Hepatocyte (in vitro differentiated cells): Measurements from ENCODE around the gene PRSS16. TPM values are rescaled to one million over a fixed set of nuclear protein-coding genes. Genes with fewer than 3 reads are reported as not detected.
A peak's percentile ranks its signal among the peaks of the same experiment; 100 is the strongest.

Experiments used
- DNase-seq: peaks from one replicate; pipeline ENCODE4 v3.0.0-alpha.2; 2016; ENCODE audit warnings: low spot score
- H2AFZ ChIP-seq: fragments of 200-600 bp; sonication (generic); 2 replicates; pipeline ENCODE4 v1.6.0; 2016; ENCODE audit warnings: antibody characterized with exemption, mild to moderate bottlenecking
- H3K27ac ChIP-seq: fragments of 200-600 bp; sonication (generic); 2 replicates; pipeline ENCODE4 v1.5.1; 2016; ENCODE audit warnings: mild to moderate bottlenecking
- H3K27me3 ChIP-seq: fragments of 200-600 bp; sonication (generic); 2 replicates; pipeline ENCODE4 v1.6.1; 2016
- H3K36me3 ChIP-seq: fragments of 200-600 bp; sonication (generic); replicated peaks from 2 replicates; pipeline ENCODE4 v1.5.1; 2016; ENCODE audit warnings: low read depth; ENCODE audit not compliant: insufficient read depth
- H3K4me1 ChIP-seq: fragments of 200-600 bp; sonication (generic); 2 replicates; pipeline ENCODE4 v1.5.1; 2016; ENCODE audit warnings: mild to moderate bottlenecking, moderate library complexity; ENCODE audit not compliant: insufficient read depth
- H3K4me2 ChIP-seq: fragments of 200-600 bp; sonication (generic); 2 replicates; pipeline ENCODE4 v1.6.0; 2016
- H3K4me3 ChIP-seq: fragments of 200-600 bp; sonication (generic); 2 replicates; pipeline ENCODE4 v1.5.1; 2016; ENCODE audit warnings: mild to moderate bottlenecking
- H3K79me2 ChIP-seq: fragments of 200-600 bp; sonication (generic); 2 replicates; pipeline ENCODE4 v1.6.0; 2017; ENCODE audit warnings: mild to moderate bottlenecking
- H3K9me2 ChIP-seq: fragments of 200-600 bp; sonication (generic); replicated peaks from 2 replicates; pipeline ENCODE4 v1.6.0; 2017; ENCODE audit warnings: mild to moderate bottlenecking; ENCODE audit not compliant: insufficient read depth
- H3K9me3 ChIP-seq: fragments of 200-600 bp; sonication (generic); 2 replicates; pipeline ENCODE4 v1.5.1; 2016; ENCODE audit warnings: low read depth, mild to moderate bottlenecking
- H4K20me1 ChIP-seq: fragments of 200-600 bp; sonication (generic); 2 replicates; pipeline ENCODE4 v1.6.0; 2016; ENCODE audit warnings: mild to moderate bottlenecking; ENCODE audit not compliant: insufficient read depth, poor library complexity, severe bottlenecking
- CTCF ChIP-seq: fragments of 200-600 bp; sonication (generic); IDR thresholded peaks from 2 replicates; pipeline ENCODE4 v1.5.1; 2016; ENCODE audit warnings: antibody characterized with exemption, mild to moderate bottlenecking; ENCODE audit not compliant: poor library complexity
- EZH2 ChIP-seq: fragments of 200-600 bp; sonication (generic); IDR thresholded peaks from 2 replicates; pipeline ENCODE4 v1.6.1; 2016; ENCODE audit warnings: antibody characterized with exemption, mild to moderate bottlenecking, borderline replicate concordance
- EZH2phosphoT487 ChIP-seq: fragments of 200-600 bp; sonication (generic); IDR thresholded peaks from one replicate; pipeline ENCODE4 v1.6.1; 2018; ENCODE audit warnings: antibody characterized with exemption, mild to moderate bottlenecking, low read depth, moderate library complexity; ENCODE audit not compliant: unreplicated experiment, severe bottlenecking
- WGBS: methylation state at CpG from one replicate; pipeline ENCODE4 v1.1.6; 2016; ENCODE audit warnings: low lambda C conversion rate; ENCODE audit errors: missing lambda C conversion rate; 5-methylcytosine and 5-hydroxymethylcytosine counted together
- polyA plus RNA-seq: library from polyadenylated mRNA; unstranded; fragments of >200 nt; fragmentation: Nextera tagmentation; extraction: Ambion mirVana; gene quantifications from 2 replicates; pipeline ENCODE4 v1.2.1, GENCODE V29; 2016
- total RNA-seq: library from RNA; depleted of rRNA; stranded (reverse); fragments of >200 nt; gene quantifications from 2 replicates; pipeline ENCODE4 v1.2.3, GENCODE V29; 2014

The PRSS16 gene
- total and polyA plus RNA-seq, 2 experiments from 2014 or later = 9.9 to 11.7 TPM

- H3K27me3 ChIP-seq = peaks cover 18% of the 10 kb centered on the region
- no peaks in the 10 kb centered on the region for H4K20me1 ChIP-seq
- no peaks in the 10 kb centered on the region for H3K4me1 ChIP-seq
- no peaks in the 10 kb centered on the region for H3K36me3 ChIP-seq
- 35% methylated on average over 22 of the region's 22 CpGs for WGBS
- H2AFZ ChIP-seq = no peak overlapping the region
- DNase-seq = no peak
- no peak overlapping the region for H3K27ac ChIP-seq
- no peaks in the 10 kb centered on the region for H3K9me3 ChIP-seq
- H3K4me3 ChIP-seq = no peak overlapping the region
- TF ChIP-seq CTCF (no peak), EZH2phosphoT487 (no peak), EZH2 (no peak)
- H3K79me2 ChIP-seq = no peaks in the 10 kb centered on the region
- H3K4me2 ChIP-seq = peak overlapping the region; percentile 71
- no peaks in the 10 kb centered on the region for H3K9me2 ChIP-seq
Observed at GRCh38 chr6:27267857-27268434, 20.4 kb downstream of the PRSS16 start.

- Histone ChIP-seq H2AFZ (no peak overlapping the region), H3K4me3 (no peak overlapping the region), H3K79me2 (no peaks in the 10 kb centered on the region), H3K27ac (no peak overlapping the region), H3K36me3 (no peaks in the 10 kb centered on the region), H4K20me1 (no peaks in the 10 kb centered on the region), H3K4me2 (no peak overlapping the region), H3K9me2 (no peaks in the 10 kb centered on the region), H3K9me3 (no peaks in the 10 kb centered on the region), H3K27me3 (peaks cover 25% of the 10 kb centered on the region), H3K4me1 (no peaks in the 10 kb centered on the region)
- no peak for DNase-seq
- 94% methylated on average over 14 of the region's 14 CpGs for WGBS
- TF ChIP-seq CTCF (no peak), EZH2phosphoT487 (no peak), EZH2 (no peak)
Observed at GRCh38 chr6:27268803-27269202, 21.3 kb downstream of the PRSS16 start.

- no peak overlapping the region for H3K4me3 ChIP-seq
- no peaks in the 10 kb centered on the region for H3K79me2 ChIP-seq
- TF ChIP-seq CTCF (no peak), EZH2phosphoT487 (no peak), EZH2 (no peak)
- no peaks in the 10 kb centered on the region for H3K9me3 ChIP-seq
- 80% methylated on average over 11 of the region's 11 CpGs for WGBS
- H3K27ac ChIP-seq = no peak overlapping the region
- H4K20me1 ChIP-seq = no peaks in the 10 kb centered on the region
- H3K4me1 ChIP-seq = no peaks in the 10 kb centered on the region
- H3K27me3 ChIP-seq = peaks cover 29% of the 10 kb centered on the region
- no peak overlapping the region for H3K4me2 ChIP-seq
- H3K36me3 ChIP-seq = no peaks in the 10 kb centered on the region
- no peak for DNase-seq
- H2AFZ ChIP-seq = no peak overlapping the region
- H3K9me2 ChIP-seq = no peaks in the 10 kb centered on the region
Observed at GRCh38 chr6:27273783-27274182, 26.3 kb downstream of the PRSS16 start.
